Cortex of kidney (tissue), 1 donor: ENCODE measurements around the gene LRRC4.

Experiments
- DNase-seq: peaks from one replicate; lab custom pipeline; 2025; lab: John Stamatoyannopoulos, UW

Gene LRRC4

GRCh38 chr7:127979113-127979727, 52.0 kb downstream of the LRRC4 start:
- DNase-seq = no peak

GRCh38 chr7:127978421-127978820, 52.8 kb downstream of the LRRC4 start:
- DNase-seq = no peak
